ENCODE measurements around the gene OR11G2.

GRCh38 chr14:20247646-20248246 lies 57.0 kb downstream of the OR11G2 start:
- no peak for TF ChIP-seq ELF4 (IDR thresholded peaks at IDR 0.05)
- TF ChIP-seq FOXA1 (IDR thresholded peaks at IDR 0.05) = no peak
- TF ChIP-seq NFRKB (IDR thresholded peaks at IDR 0.05) = no peak
- no peak for TF ChIP-seq BHLHE40 (IDR thresholded peaks at IDR 0.05; ENCODE audit: borderline replicate concordance)
- no peak for TF ChIP-seq SP1 (IDR thresholded peaks at IDR 0.05)
- no peak for TF ChIP-seq CTBP1 (IDR thresholded peaks at IDR 0.05; ENCODE audit: borderline replicate concordance)
- TF ChIP-seq SUZ12 (IDR thresholded peaks at IDR 0.05) = no peak
- no peak for TF ChIP-seq FOXK2 (IDR thresholded peaks at IDR 0.05)
- TF ChIP-seq TARDBP (IDR thresholded peaks at IDR 0.05) = no peak
- no peak for TF ChIP-seq FOXM1 (IDR thresholded peaks at IDR 0.05; ENCODE audit: borderline replicate concordance)

Measured in HEK293T (cell line).